ENCODE data around the gene ICAM4.

Gene ICAM4

DNA sequence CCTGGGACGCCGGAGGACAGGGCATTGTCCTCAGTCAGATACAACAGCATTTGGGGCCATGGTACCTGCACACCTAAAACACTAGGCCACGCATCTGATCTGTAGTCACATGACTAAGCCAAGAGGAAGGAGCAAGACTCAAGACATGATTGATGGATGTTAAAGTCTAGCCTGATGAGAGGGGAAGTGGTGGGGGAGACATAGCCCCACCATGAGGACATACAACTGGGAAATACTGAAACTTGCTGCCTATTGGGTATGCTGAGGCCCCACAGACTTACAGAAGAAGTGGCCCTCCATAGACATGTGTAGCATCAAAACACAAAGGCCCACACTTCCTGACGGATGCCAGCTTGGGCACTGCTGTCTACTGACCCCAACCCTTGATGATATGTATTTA, 1.4 kb upstream of the ICAM4 start:
- peaks cover 47% of the 10 kb centered on the region for H3K27me3 ChIP-seq (ENCODE audit: insufficient read depth, low read length)
- no peaks in the 10 kb centered on the region for H3K9me3 ChIP-seq (ENCODE audit: insufficient read depth, low read depth, low read length)
- H3K27ac ChIP-seq (ENCODE audit: low read length) = no peak overlapping the region
- H3K4me1 ChIP-seq (ENCODE audit: insufficient read depth, low read length) = peaks cover 7% of the 10 kb centered on the region; the same call in 1 of the 2 replicates
- no peak overlapping the region for H3K9ac ChIP-seq (ENCODE audit: low read depth, low read length)
- H3K36me3 ChIP-seq (ENCODE audit: insufficient read depth, low read depth, low read length) = no peaks in the 10 kb centered on the region
- no peak overlapping the region for H3K4me3 ChIP-seq (ENCODE audit: low read length)

DNA sequence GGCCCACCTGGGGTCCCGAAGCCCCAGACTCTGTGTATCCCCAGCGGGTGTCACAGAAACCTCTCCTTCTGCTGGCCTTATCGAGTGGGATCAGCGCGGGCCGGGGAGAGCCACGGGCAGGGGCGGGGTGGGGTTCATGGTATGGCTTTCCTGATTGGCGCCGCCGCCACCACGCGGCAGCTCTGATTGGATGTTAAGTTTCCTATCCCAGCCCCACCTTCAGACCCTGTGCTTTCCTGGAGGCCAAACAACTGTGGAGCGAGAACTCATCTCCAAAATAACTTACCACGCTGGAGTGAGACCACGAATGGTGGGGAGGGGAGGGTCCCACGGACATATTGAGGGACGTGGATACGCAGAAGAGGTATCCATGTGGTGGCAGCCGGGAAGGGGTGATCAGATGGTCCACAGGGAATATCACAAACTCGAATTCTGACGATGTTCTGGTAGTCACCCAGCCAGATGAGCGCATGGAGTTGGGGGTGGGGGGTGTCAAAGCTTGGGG, 2.0 kb downstream of the ICAM4 start:
- peaks cover 80% of the 10 kb centered on the region for H3K27me3 ChIP-seq (ENCODE audit: insufficient read depth, low read length)
- peak overlapping the region; percentile 69 for H3K4me3 ChIP-seq (ENCODE audit: low read length)
- H3K9ac ChIP-seq (ENCODE audit: low read depth, low read length) = no peak overlapping the region
- no peak overlapping the region for H3K27ac ChIP-seq (ENCODE audit: low read length)
- H3K4me1 ChIP-seq (ENCODE audit: insufficient read depth, low read length) = peaks cover 12% of the 10 kb centered on the region; the same call in 1 of the 2 replicates
- H3K9me3 ChIP-seq (ENCODE audit: insufficient read depth, low read depth, low read length) = no peaks in the 10 kb centered on the region
- H3K36me3 ChIP-seq (ENCODE audit: insufficient read depth, low read depth, low read length) = no peaks in the 10 kb centered on the region

DNA sequence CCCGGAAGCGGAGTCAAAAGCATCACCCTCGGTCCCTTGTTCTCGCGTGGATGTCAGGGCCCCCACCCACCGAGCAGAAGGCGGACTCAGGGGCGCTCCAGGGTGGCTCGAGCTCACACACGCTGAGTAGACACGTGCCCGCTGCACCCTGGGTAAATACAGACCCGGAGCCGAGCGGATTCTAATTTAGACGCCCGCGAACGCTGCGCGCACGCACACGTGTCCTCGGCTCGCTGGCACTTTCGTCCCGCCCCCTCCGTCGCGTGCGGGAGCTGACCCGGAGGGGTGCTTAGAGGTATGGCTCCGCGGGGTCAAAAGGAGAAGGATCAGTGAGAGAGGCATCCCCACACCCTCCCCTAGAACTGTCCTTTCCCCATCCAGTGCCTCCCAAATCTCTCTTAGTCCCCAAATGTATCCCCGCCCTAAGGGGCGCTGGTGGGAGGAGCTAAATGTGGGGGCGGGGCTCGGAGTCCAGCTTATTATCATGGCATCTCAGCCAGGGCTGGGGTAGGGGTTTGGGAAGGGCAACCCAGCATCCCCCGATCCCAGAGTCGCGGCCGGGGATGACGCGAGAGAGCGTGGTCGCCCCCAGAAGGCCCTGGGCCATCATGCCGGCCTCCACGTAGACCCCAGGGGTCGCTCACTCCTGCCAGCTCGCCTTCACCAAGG, 2.5 kb downstream of the ICAM4 start:
- Histone ChIP-seq H3K4me1 (ENCODE audit: insufficient read depth, low read length) (peaks cover 12% of the 10 kb centered on the region; the same call in 1 of the 2 replicates), H3K4me3 (ENCODE audit: low read length) (peak overlapping the region; percentile 69), H3K9ac (ENCODE audit: low read depth, low read length) (no peak overlapping the region), H3K27ac (ENCODE audit: low read length) (no peak overlapping the region), H3K27me3 (ENCODE audit: insufficient read depth, low read length) (peaks cover 86% of the 10 kb centered on the region), H3K9me3 (ENCODE audit: insufficient read depth, low read depth, low read length) (no peaks in the 10 kb centered on the region), H3K36me3 (ENCODE audit: insufficient read depth, low read depth, low read length) (no peaks in the 10 kb centered on the region)

GRCh38 chr19:10289836-10290356, 3.1 kb downstream of the ICAM4 start, which contains the start of gene ICAM5:
ICAM5 (plus strand) TSS chr19:10289952; CDS start chr19:10290044, 92 bp downstream.
- Histone ChIP-seq H3K9ac (ENCODE audit: low read depth, low read length) (no peak within 1 kb of the TSS), H3K9me3 (ENCODE audit: insufficient read depth, low read depth, low read length) (no peaks in the 10 kb centered on the region), H3K4me1 (ENCODE audit: insufficient read depth, low read length) (peaks cover 12% of the 10 kb centered on the region; the same call in 1 of the 2 replicates), H3K36me3 (ENCODE audit: insufficient read depth, low read depth, low read length) (no peaks in the 10 kb centered on the region), H3K27ac (ENCODE audit: low read length) (no peak within 1 kb of the TSS), H3K4me3 (ENCODE audit: low read length) (peak within 1 kb of the TSS; percentile 69), H3K27me3 (ENCODE audit: insufficient read depth, low read length) (peaks cover 92% of the 10 kb centered on the region)

DNA sequence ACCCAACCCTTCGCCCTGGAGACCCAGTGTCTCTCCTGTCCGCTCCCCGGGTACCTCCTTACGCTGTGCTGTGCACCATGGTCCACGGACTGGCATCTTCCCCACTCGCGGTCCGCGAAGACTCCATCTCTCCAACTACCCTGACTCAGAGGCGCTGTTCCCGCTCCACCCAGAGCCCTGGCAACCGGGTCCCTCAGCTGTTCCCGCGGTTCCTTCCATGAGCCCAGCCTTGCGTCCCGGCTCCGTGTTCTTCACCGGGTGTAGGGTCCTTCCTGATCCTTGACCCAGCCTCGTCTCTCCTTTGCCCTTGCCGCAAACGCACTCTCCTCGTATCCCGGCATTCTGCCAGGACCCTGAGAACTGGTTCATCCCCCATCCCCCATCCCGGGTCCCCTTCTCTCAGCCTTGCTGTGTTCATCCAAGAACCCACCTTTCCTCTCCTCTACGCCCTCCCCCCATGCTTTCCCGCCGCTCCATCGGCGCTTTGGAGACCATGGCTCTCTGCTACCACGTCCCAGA, 3.7 kb downstream of the ICAM4 start:
- H3K4me3 ChIP-seq (ENCODE audit: low read length) = peak overlapping the region; percentile 69
- H3K4me1 ChIP-seq (ENCODE audit: insufficient read depth, low read length) = peaks cover 12% of the 10 kb centered on the region; the same call in 1 of the 2 replicates
- no peaks in the 10 kb centered on the region for H3K9me3 ChIP-seq (ENCODE audit: insufficient read depth, low read depth, low read length)
- no peaks in the 10 kb centered on the region for H3K36me3 ChIP-seq (ENCODE audit: insufficient read depth, low read depth, low read length)
- H3K27me3 ChIP-seq (ENCODE audit: insufficient read depth, low read length) = peaks cover 97% of the 10 kb centered on the region
- H3K9ac ChIP-seq (ENCODE audit: low read depth, low read length) = no peak overlapping the region
- H3K27ac ChIP-seq (ENCODE audit: low read length) = no peak overlapping the region

DNA sequence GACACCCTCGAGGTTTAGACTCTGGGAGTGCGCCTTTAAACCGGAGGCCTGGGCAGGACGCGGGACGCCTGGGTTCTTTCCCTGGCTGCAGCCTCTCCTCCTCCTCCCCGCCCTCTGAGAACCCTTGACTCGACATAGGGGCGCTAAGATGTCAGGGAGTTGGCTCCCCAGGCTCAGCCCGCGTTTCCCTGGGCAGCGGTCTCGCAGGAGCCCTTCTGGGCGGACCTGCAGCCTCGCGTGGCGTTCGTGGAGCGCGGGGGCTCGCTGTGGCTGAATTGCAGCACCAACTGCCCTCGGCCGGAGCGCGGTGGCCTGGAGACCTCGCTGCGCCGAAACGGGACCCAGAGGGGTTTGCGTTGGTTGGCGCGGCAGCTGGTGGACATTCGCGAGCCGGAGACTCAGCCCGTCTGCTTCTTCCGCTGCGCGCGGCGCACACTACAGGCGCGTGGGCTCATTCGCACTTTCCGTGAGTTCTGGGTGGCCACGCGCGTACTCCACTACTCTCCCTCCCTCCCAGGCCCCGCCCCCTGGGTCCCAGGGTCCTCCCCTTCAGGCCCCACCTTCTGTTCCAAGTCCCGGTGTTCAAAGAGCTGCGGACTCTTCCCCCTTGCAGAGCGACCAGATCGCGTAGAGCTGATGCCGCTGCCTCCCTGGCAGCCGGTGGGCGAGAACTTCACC, 4.3 kb downstream of the ICAM4 start:
- no peak overlapping the region for H3K9ac ChIP-seq (ENCODE audit: low read depth, low read length)
- H3K4me3 ChIP-seq (ENCODE audit: low read length) = peak overlapping the region; percentile 69; the same call in 1 of the 2 replicates
- H3K36me3 ChIP-seq (ENCODE audit: insufficient read depth, low read depth, low read length) = no peaks in the 10 kb centered on the region
- no peak overlapping the region for H3K27ac ChIP-seq (ENCODE audit: low read length)
- H3K9me3 ChIP-seq (ENCODE audit: insufficient read depth, low read depth, low read length) = no peaks in the 10 kb centered on the region
- peaks cover 12% of the 10 kb centered on the region; the same call in 1 of the 2 replicates for H3K4me1 ChIP-seq (ENCODE audit: insufficient read depth, low read length)
- H3K27me3 ChIP-seq (ENCODE audit: insufficient read depth, low read length) = peaks cover 100% of the 10 kb centered on the region

- H3K27ac ChIP-seq (ENCODE audit: low read length) = no peak overlapping the region
- H3K9ac ChIP-seq (ENCODE audit: low read depth, low read length) = no peak overlapping the region
- peaks cover 12% of the 10 kb centered on the region; the same call in 1 of the 2 replicates for H3K4me1 ChIP-seq (ENCODE audit: insufficient read depth, low read length)
- no peaks in the 10 kb centered on the region for H3K9me3 ChIP-seq (ENCODE audit: insufficient read depth, low read depth, low read length)
- H3K36me3 ChIP-seq (ENCODE audit: insufficient read depth, low read depth, low read length) = no peaks in the 10 kb centered on the region
- H3K4me3 ChIP-seq (ENCODE audit: low read length) = peak overlapping the region; percentile 69
- H3K27me3 ChIP-seq (ENCODE audit: insufficient read depth, low read length) = peaks cover 100% of the 10 kb centered on the region
Observed at GRCh38 chr19:10291554-10292205, 4.9 kb downstream of the ICAM4 start.

- Histone ChIP-seq H3K36me3 (ENCODE audit: insufficient read depth, low read depth, low read length) (no peaks in the 10 kb centered on the region), H3K27ac (ENCODE audit: low read length) (no peak overlapping the region), H3K9ac (ENCODE audit: low read depth, low read length) (no peak overlapping the region), H3K4me1 (ENCODE audit: insufficient read depth, low read length) (peaks cover 12% of the 10 kb centered on the region; the same call in 1 of the 2 replicates), H3K27me3 (ENCODE audit: insufficient read depth, low read length) (peaks cover 98% of the 10 kb centered on the region), H3K9me3 (ENCODE audit: insufficient read depth, low read depth, low read length) (no peaks in the 10 kb centered on the region), H3K4me3 (ENCODE audit: low read length) (peak overlapping the region; percentile 69)
Observed at GRCh38 chr19:10292206-10292788, 5.5 kb downstream of the ICAM4 start.

DNA sequence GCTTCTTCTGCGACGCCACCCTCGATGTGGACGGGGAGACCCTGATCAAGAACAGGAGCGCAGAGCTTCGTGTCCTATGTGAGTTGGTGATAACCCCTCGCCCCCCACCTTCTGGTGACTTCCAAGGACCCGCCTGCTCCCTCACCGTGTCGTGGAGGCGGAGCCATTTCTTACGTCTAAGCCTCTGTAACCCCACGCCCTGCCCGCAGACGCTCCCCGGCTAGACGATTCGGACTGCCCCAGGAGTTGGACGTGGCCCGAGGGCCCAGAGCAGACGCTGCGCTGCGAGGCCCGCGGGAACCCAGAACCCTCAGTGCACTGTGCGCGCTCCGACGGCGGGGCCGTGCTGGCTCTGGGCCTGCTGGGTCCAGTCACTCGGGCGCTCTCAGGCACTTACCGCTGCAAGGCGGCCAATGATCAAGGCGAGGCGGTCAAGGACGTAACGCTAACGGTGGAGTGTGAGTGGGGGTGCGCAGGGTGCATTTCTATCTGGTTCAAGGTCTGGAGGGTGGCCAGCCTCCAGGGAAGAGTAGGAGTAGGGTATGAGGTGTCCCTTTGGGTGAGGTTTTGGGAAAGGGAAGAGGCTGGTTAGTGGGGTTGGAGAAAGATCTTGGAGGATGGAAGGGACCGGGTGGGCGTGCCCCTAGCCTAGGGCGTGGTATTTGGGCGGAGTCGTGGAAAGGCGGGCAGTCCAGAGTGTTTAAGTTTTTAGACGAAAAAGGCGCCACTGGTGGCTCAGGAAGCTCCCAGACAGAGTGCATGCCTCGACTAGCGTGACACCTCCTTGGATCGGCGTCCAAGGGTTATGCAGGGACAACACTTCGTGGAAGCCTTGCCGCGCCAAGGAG, 6.3 kb downstream of the ICAM4 start:
- Histone ChIP-seq H3K9ac (ENCODE audit: low read depth, low read length) (no peak overlapping the region), H3K4me3 (ENCODE audit: low read length) (peak overlapping the region; percentile 56), H3K27ac (ENCODE audit: low read length) (no peak overlapping the region), H3K9me3 (ENCODE audit: insufficient read depth, low read depth, low read length) (no peaks in the 10 kb centered on the region), H3K4me1 (ENCODE audit: insufficient read depth, low read length) (peaks cover 12% of the 10 kb centered on the region; the same call in 1 of the 2 replicates), H3K27me3 (ENCODE audit: insufficient read depth, low read length) (peaks cover 97% of the 10 kb centered on the region), H3K36me3 (ENCODE audit: insufficient read depth, low read depth, low read length) (no peaks in the 10 kb centered on the region)

- Histone ChIP-seq H3K9ac (ENCODE audit: low read depth, low read length) (no peak overlapping the region), H3K4me3 (ENCODE audit: low read length) (no peak overlapping the region), H3K36me3 (ENCODE audit: insufficient read depth, low read depth, low read length) (no peaks in the 10 kb centered on the region), H3K4me1 (ENCODE audit: insufficient read depth, low read length) (peaks cover 11% of the 10 kb centered on the region; the same call in 1 of the 2 replicates), H3K27ac (ENCODE audit: low read length) (no peak overlapping the region), H3K27me3 (ENCODE audit: insufficient read depth, low read length) (peaks cover 90% of the 10 kb centered on the region), H3K9me3 (ENCODE audit: insufficient read depth, low read depth, low read length) (no peaks in the 10 kb centered on the region)
Observed at GRCh38 chr19:10293637-10294367, 7.0 kb downstream of the ICAM4 start.

Data from iPS-20b (cell line).